ENCODE measurements around the gene SEMA5B.

SEMA5B gene

DNA sequence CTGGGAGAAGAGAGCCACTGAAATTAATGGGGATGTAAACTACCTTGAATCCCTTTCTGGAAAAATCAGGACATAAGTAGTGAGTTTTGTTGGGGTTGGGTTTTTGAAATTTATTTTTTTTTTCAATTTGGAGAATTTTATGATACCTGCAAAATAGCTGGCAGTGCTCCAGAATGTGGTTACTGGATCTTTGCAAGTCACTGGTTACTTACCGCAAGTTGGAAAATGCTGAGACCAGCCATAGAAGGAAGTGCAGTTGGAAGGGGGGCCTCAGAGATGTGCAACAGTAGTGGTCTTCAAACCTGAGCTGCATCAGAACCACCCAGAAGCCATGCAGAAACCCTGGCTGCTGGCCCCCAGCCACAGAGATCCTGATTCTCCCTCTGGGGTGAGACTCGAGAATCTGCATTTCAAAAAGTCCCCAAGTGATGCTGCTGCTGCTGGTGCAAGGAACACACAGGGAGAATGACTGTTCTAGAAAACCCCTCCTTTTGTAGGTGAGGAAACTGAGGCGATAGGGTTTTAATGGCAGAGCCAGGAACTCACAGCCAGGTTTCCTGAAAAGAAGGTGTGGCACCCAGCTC, 39.7 kb downstream of the SEMA5B start:
- Histone ChIP-seq H3K4ac (ENCODE audit: low read length) (no peak overlapping the region), H3K79me1 (ENCODE audit: low read depth, low read length) (no peaks in the 10 kb centered on the region), H3K4me1 (ENCODE audit: control insufficient read depth in 2 of 2, insufficient read depth in 1 of 2, low read depth in 1 of 2, low read length in 2 of 2) (peaks cover 45 to 65% of the 10 kb centered on the region in 2 donors), H3K27me3 (ENCODE audit: control insufficient read depth in 3 of 3, insufficient read depth in 3 of 3, low read depth in 1 of 3, low read length in 3 of 3) (no peaks in the 10 kb centered on the region), H3K4me2 (ENCODE audit: insufficient read depth, low read length, poor library complexity, severe bottlenecking) (no peak overlapping the region), H2AK5ac (ENCODE audit: low read depth, low read length) (peak overlapping the region; percentile 16), H3K36me3 (replicated peaks in 1 of 2; ENCODE audit: control insufficient read depth in 2 of 2, insufficient read depth in 2 of 2, low read length in 2 of 2) (peaks cover 0 to 68% of the 10 kb centered on the region in 2 donors), H2AFZ (ENCODE audit: low read length) (no peak overlapping the region), H3K9ac (ENCODE audit: low read depth, low read length, poor library complexity) (no peak overlapping the region), H3K4me3 (ENCODE audit: low read length in 2 of 2) (no peak overlapping the region), H3K9me3 (replicated peaks in 1 of 2; ENCODE audit: control insufficient read depth in 2 of 2, insufficient read depth in 1 of 2, low read depth in 1 of 2, low read length in 2 of 2) (peaks cover 0 to 2% of the 10 kb centered on the region in 2 donors), H2BK12ac (ENCODE audit: low read length) (no peak overlapping the region), H4K91ac (ENCODE audit: low read depth, low read length, poor library complexity) (no peak overlapping the region), H3K27ac (replicated peaks; ENCODE audit: low read length) (peak overlapping the region; percentile 45), H3K18ac (ENCODE audit: low read length) (no peak overlapping the region), H3K14ac (ENCODE audit: low read length) (no peak overlapping the region), H2BK120ac (ENCODE audit: low read depth, low read length) (no peak overlapping the region), H3K23ac (ENCODE audit: low read depth, low read length, poor library complexity) (no peak overlapping the region), H2BK5ac (ENCODE audit: low read length) (no peak overlapping the region), H2BK15ac (ENCODE audit: low read length) (no peak overlapping the region), H4K8ac (ENCODE audit: low read depth, low read length) (no peak overlapping the region)
- DNase-seq (ENCODE audit: low spot score), result no peak
- no CpG with 5 or more reads among the region's 3 CpGs for WGBS, 2 donors (ENCODE audit: extremely low coverage in 2 of 2, insufficient read length in 2 of 2, insufficient replicate concordance in 1 of 2)

DNA sequence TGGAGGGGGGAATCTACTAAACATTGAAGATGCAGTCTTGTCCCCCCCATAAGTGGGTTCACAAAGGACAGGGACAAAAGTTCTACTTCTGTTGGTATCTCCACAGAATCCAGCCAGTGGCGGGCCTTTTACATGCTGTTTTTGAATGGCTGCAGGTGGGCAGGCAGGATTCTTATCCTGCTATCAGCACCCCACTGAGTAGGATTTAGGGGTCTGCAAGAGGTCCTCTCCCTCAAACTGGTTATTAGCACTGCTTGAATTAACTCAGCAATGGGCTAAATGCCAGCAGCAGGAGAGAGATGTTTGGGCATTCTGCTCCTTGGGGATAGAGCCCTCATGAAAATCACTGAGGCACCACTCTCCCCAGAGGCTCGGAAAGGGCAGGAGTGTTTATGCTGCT, 40.3 kb downstream of the SEMA5B start:
- Histone ChIP-seq H2BK120ac (ENCODE audit: low read depth, low read length) (no peak overlapping the region), H3K9me3 (replicated peaks in 1 of 2; ENCODE audit: control insufficient read depth in 2 of 2, insufficient read depth in 1 of 2, low read depth in 1 of 2, low read length in 2 of 2) (peaks cover 0 to 1% of the 10 kb centered on the region in 2 donors), H3K4me3 (ENCODE audit: low read length in 2 of 2) (no peak overlapping the region), H3K14ac (ENCODE audit: low read length) (no peak overlapping the region), H2BK15ac (ENCODE audit: low read length) (no peak overlapping the region), H4K91ac (ENCODE audit: low read depth, low read length, poor library complexity) (no peak overlapping the region), H2AK5ac (ENCODE audit: low read depth, low read length) (peak overlapping the region; percentile 38), H3K4me2 (ENCODE audit: insufficient read depth, low read length, poor library complexity, severe bottlenecking) (peak overlapping the region; percentile 32), H3K27me3 (ENCODE audit: control insufficient read depth in 3 of 3, insufficient read depth in 3 of 3, low read depth in 1 of 3, low read length in 3 of 3) (no peaks in the 10 kb centered on the region), H3K4ac (ENCODE audit: low read length) (no peak overlapping the region), H3K27ac (replicated peaks; ENCODE audit: low read length) (peak overlapping the region; percentile 45), H2BK5ac (ENCODE audit: low read length) (no peak overlapping the region), H3K9ac (ENCODE audit: low read depth, low read length, poor library complexity) (no peak overlapping the region), H3K18ac (ENCODE audit: low read length) (peak overlapping the region; percentile 5), H2AFZ (ENCODE audit: low read length) (no peak overlapping the region), H3K79me1 (ENCODE audit: low read depth, low read length) (no peaks in the 10 kb centered on the region), H3K23ac (ENCODE audit: low read depth, low read length, poor library complexity) (no peak overlapping the region), H4K8ac (ENCODE audit: low read depth, low read length) (no peak overlapping the region), H2BK12ac (ENCODE audit: low read length) (no peak overlapping the region), H3K36me3 (replicated peaks in 1 of 2; ENCODE audit: control insufficient read depth in 2 of 2, insufficient read depth in 2 of 2, low read length in 2 of 2) (peaks cover 0 to 68% of the 10 kb centered on the region in 2 donors), H3K4me1 (ENCODE audit: control insufficient read depth in 2 of 2, insufficient read depth in 1 of 2, low read depth in 1 of 2, low read length in 2 of 2) (peaks cover 44 to 67% of the 10 kb centered on the region in 2 donors)
- no peak for DNase-seq (ENCODE audit: low spot score)
- no CpG with 5 or more reads among the region's 2 CpGs for WGBS, 2 donors (ENCODE audit: extremely low coverage in 2 of 2, insufficient read length in 2 of 2, insufficient replicate concordance in 1 of 2)

DNA sequence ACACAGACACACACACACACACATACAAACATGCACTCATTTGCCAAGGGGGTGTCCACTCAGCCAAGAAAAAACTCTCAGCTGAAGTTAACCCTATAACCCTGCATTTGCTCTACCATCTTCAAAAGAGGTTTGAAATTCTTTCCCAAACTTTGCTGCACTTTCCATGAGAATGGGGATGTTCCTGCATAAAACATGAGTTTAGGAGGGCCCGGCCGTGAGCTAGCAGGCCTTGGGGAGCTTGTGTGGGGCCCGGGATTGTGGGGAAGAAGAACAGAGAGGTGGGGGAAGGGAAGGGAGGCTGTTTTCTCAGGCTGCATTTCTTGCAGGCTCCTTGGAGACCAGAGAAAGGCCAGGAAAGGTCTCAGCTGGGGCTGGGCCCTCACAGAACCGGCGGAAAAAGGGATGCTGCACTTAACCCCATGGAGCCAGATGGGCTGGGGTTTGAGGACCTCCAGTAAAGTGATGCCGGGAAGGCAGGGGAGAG, 40.8 kb downstream of the SEMA5B start:
- H2BK15ac ChIP-seq (ENCODE audit: low read length), result no peak overlapping the region
- no peak overlapping the region for H3K18ac ChIP-seq (ENCODE audit: low read length)
- no CpG with 5 or more reads among the region's 6 CpGs for WGBS, 2 donors (ENCODE audit: extremely low coverage in 2 of 2, insufficient read length in 2 of 2, insufficient replicate concordance in 1 of 2)
- peak overlapping the region; percentile 38 for H2AK5ac ChIP-seq (ENCODE audit: low read depth, low read length)
- no peak overlapping the region for H3K4me3 ChIP-seq (ENCODE audit: low read length in 2 of 2)
- H3K36me3 ChIP-seq (replicated peaks in 1 of 2; ENCODE audit: control insufficient read depth in 2 of 2, insufficient read depth in 2 of 2, low read length in 2 of 2), result peaks cover 0 to 68% of the 10 kb centered on the region in 2 donors
- no peaks in the 10 kb centered on the region for H3K27me3 ChIP-seq (ENCODE audit: control insufficient read depth in 3 of 3, insufficient read depth in 3 of 3, low read depth in 1 of 3, low read length in 3 of 3)
- H3K27ac ChIP-seq (replicated peaks; ENCODE audit: low read length), result peak overlapping the region; percentile 45
- H3K14ac ChIP-seq (ENCODE audit: low read length), result no peak overlapping the region
- no peak overlapping the region for H2BK12ac ChIP-seq (ENCODE audit: low read length)
- H3K79me1 ChIP-seq (ENCODE audit: low read depth, low read length), result no peaks in the 10 kb centered on the region
- H3K4me1 ChIP-seq (ENCODE audit: control insufficient read depth in 2 of 2, insufficient read depth in 1 of 2, low read depth in 1 of 2, low read length in 2 of 2), result peaks cover 40 to 67% of the 10 kb centered on the region in 2 donors
- H4K91ac ChIP-seq (ENCODE audit: low read depth, low read length, poor library complexity), result no peak overlapping the region
- H3K23ac ChIP-seq (ENCODE audit: low read depth, low read length, poor library complexity), result no peak overlapping the region
- H3K9ac ChIP-seq (ENCODE audit: low read depth, low read length, poor library complexity), result no peak overlapping the region
- no peak overlapping the region for H3K4ac ChIP-seq (ENCODE audit: low read length)
- H2BK5ac ChIP-seq (ENCODE audit: low read length), result no peak overlapping the region
- no peak for DNase-seq (ENCODE audit: low spot score)
- H2AFZ ChIP-seq (ENCODE audit: low read length), result no peak overlapping the region
- no peak overlapping the region for H2BK120ac ChIP-seq (ENCODE audit: low read depth, low read length)
- H3K9me3 ChIP-seq (replicated peaks in 1 of 2; ENCODE audit: control insufficient read depth in 2 of 2, insufficient read depth in 1 of 2, low read depth in 1 of 2, low read length in 2 of 2), result no peaks in the 10 kb centered on the region
- no peak overlapping the region for H4K8ac ChIP-seq (ENCODE audit: low read depth, low read length)
- H3K4me2 ChIP-seq (ENCODE audit: insufficient read depth, low read length, poor library complexity, severe bottlenecking), result peak overlapping the region; percentile 11

DNA sequence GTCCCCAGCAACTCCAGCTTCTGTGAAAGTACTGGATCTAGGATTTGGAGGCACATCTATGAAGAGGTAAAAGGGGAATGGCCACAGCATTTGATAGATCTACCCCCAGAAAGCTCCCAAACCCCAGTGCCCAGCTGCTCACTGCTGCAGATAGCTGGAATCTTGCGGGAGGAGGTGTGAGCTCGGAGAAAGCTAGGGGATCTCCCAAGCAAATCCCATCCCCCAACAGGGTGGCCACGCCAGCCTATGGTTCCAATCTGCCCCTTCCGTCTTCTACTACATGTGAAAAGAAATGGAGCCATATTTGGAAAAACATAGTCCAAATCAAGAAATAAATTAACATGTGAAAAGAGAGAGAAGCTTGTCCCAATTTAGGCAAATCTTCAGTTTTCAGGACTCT, 42.0 kb downstream of the SEMA5B start:
- no peak overlapping the region for H3K9ac ChIP-seq (ENCODE audit: low read depth, low read length, poor library complexity)

More for the DNA sequence above, 42.0 kb downstream of the SEMA5B start:
- H3K14ac ChIP-seq (ENCODE audit: low read length), result no peak overlapping the region
- WGBS, 2 donors (ENCODE audit: extremely low coverage in 2 of 2, insufficient read length in 2 of 2, insufficient replicate concordance in 1 of 2), result no CpG with 5 or more reads among the region's 4 CpGs
- H3K27me3 ChIP-seq (ENCODE audit: control insufficient read depth in 3 of 3, insufficient read depth in 3 of 3, low read depth in 1 of 3, low read length in 3 of 3), result no peaks in the 10 kb centered on the region
- no peak overlapping the region for H3K27ac ChIP-seq (replicated peaks; ENCODE audit: low read length)
- H3K9me3 ChIP-seq (replicated peaks in 1 of 2; ENCODE audit: control insufficient read depth in 2 of 2, insufficient read depth in 1 of 2, low read depth in 1 of 2, low read length in 2 of 2), result no peaks in the 10 kb centered on the region
- H2AK5ac ChIP-seq (ENCODE audit: low read depth, low read length), result no peak overlapping the region
- no peak overlapping the region for H3K18ac ChIP-seq (ENCODE audit: low read length)
- H2BK120ac ChIP-seq (ENCODE audit: low read depth, low read length), result no peak overlapping the region
- H3K4me1 ChIP-seq (ENCODE audit: control insufficient read depth in 2 of 2, insufficient read depth in 1 of 2, low read depth in 1 of 2, low read length in 2 of 2), result peaks cover 40 to 67% of the 10 kb centered on the region in 2 donors
- peaks cover 0 to 68% of the 10 kb centered on the region in 2 donors for H3K36me3 ChIP-seq (replicated peaks in 1 of 2; ENCODE audit: control insufficient read depth in 2 of 2, insufficient read depth in 2 of 2, low read length in 2 of 2)
- H2BK15ac ChIP-seq (ENCODE audit: low read length), result no peak overlapping the region
- no peak overlapping the region for H3K4me3 ChIP-seq (ENCODE audit: low read length in 2 of 2)
- H2AFZ ChIP-seq (ENCODE audit: low read length), result no peak overlapping the region
- no peak overlapping the region for H2BK5ac ChIP-seq (ENCODE audit: low read length)
- no peak overlapping the region for H3K23ac ChIP-seq (ENCODE audit: low read depth, low read length, poor library complexity)
- H4K91ac ChIP-seq (ENCODE audit: low read depth, low read length, poor library complexity), result no peak overlapping the region
- H3K4ac ChIP-seq (ENCODE audit: low read length), result no peak overlapping the region
- no peak overlapping the region for H2BK12ac ChIP-seq (ENCODE audit: low read length)
- DNase-seq (ENCODE audit: low spot score), result no peak
- no peaks in the 10 kb centered on the region for H3K79me1 ChIP-seq (ENCODE audit: low read depth, low read length)
- no peak overlapping the region for H3K4me2 ChIP-seq (ENCODE audit: insufficient read depth, low read length, poor library complexity, severe bottlenecking)
- no peak overlapping the region for H4K8ac ChIP-seq (ENCODE audit: low read depth, low read length)

All from neuronal stem cell (in vitro differentiated cells).